Measurements from ENCODE around the gene SRGAP2B. TPM values are rescaled to one million over a fixed set of nuclear protein-coding genes. Genes with fewer than 3 reads are reported as not detected.
"Not testable (repeated sequence)": the region's sequence is repeated elsewhere in the genome, so short reads cannot be mapped to it uniquely, and the experiment has no call there.

The SRGAP2B gene
- polyA plus RNA-seq, 1 donor: 12.4 TPM

- no CpG with 5 or more reads among the region's 2 CpGs for WGBS (ENCODE audit: insufficient coverage, low lambda C conversion rate)
- H3K36me3 ChIP-seq (ENCODE audit: control insufficient read depth, insufficient read depth, low read length); H3K27me3 ChIP-seq (ENCODE audit: control insufficient read depth, insufficient read depth, low read length); H3K27ac ChIP-seq (ENCODE audit: low read length); H3K9me3 ChIP-seq (ENCODE audit: control insufficient read depth, low read depth, low read length); H3K4me3 ChIP-seq (ENCODE audit: low read length); DNase-seq; H3K4me1 ChIP-seq (ENCODE audit: control insufficient read depth, insufficient read depth, low read length): not testable (repeated sequence)
These were observed 59.1 kb downstream of the SRGAP2B start for GRCh38 chr1:145036019-145036418.

- not testable (repeated sequence) for H3K36me3 ChIP-seq (ENCODE audit: control insufficient read depth, insufficient read depth, low read length); H3K27me3 ChIP-seq (ENCODE audit: control insufficient read depth, insufficient read depth, low read length); H3K4me1 ChIP-seq (ENCODE audit: control insufficient read depth, insufficient read depth, low read length); H3K4me3 ChIP-seq (ENCODE audit: low read length); H3K27ac ChIP-seq (ENCODE audit: low read length); H3K9me3 ChIP-seq (ENCODE audit: control insufficient read depth, low read depth, low read length); DNase-seq
- WGBS (ENCODE audit: insufficient coverage, low lambda C conversion rate): no CpG with 5 or more reads among the region's 2 CpGs
These were observed 61.6 kb downstream of the SRGAP2B start for GRCh38 chr1:145033523-145033922.

- H3K4me3 ChIP-seq (ENCODE audit: low read length); H3K9me3 ChIP-seq (ENCODE audit: control insufficient read depth, low read depth, low read length); H3K4me1 ChIP-seq (ENCODE audit: control insufficient read depth, insufficient read depth, low read length); DNase-seq; H3K36me3 ChIP-seq (ENCODE audit: control insufficient read depth, insufficient read depth, low read length); H3K27me3 ChIP-seq (ENCODE audit: control insufficient read depth, insufficient read depth, low read length); H3K27ac ChIP-seq (ENCODE audit: low read length): not testable (repeated sequence)
- WGBS (ENCODE audit: insufficient coverage, low lambda C conversion rate): no CpG with 5 or more reads among the region's 4 CpGs
These were observed 67.9 kb downstream of the SRGAP2B start for GRCh38 chr1:145027251-145027650.

- DNase-seq: not testable (repeated sequence)
These were observed 69.8 kb downstream of the SRGAP2B start for GRCh38 chr1:145025286-145025685.

GRCh38 chr1:145022259-145022658 is 72.9 kb downstream of the SRGAP2B start:
- not testable (repeated sequence) for DNase-seq; H3K36me3 ChIP-seq (ENCODE audit: control insufficient read depth, insufficient read depth, low read length); H3K9me3 ChIP-seq (ENCODE audit: control insufficient read depth, low read depth, low read length); H3K4me3 ChIP-seq (ENCODE audit: low read length); H3K4me1 ChIP-seq (ENCODE audit: control insufficient read depth, insufficient read depth, low read length); H3K27me3 ChIP-seq (ENCODE audit: control insufficient read depth, insufficient read depth, low read length); H3K27ac ChIP-seq (ENCODE audit: low read length)
- WGBS (ENCODE audit: insufficient coverage, low lambda C conversion rate): no CpG with 5 or more reads among the region's 2 CpGs

More at GRCh38 chr1:145025286-145025685, 69.8 kb downstream of the SRGAP2B start:
- not testable (repeated sequence) for H3K36me3 ChIP-seq (ENCODE audit: control insufficient read depth, insufficient read depth, low read length); H3K9me3 ChIP-seq (ENCODE audit: control insufficient read depth, low read depth, low read length); H3K27ac ChIP-seq (ENCODE audit: low read length); H3K4me1 ChIP-seq (ENCODE audit: control insufficient read depth, insufficient read depth, low read length); H3K4me3 ChIP-seq (ENCODE audit: low read length); H3K27me3 ChIP-seq (ENCODE audit: control insufficient read depth, insufficient read depth, low read length)

- H3K4me1 ChIP-seq (ENCODE audit: control insufficient read depth, insufficient read depth, low read length); H3K27ac ChIP-seq (ENCODE audit: low read length); H3K36me3 ChIP-seq (ENCODE audit: control insufficient read depth, insufficient read depth, low read length); DNase-seq; H3K9me3 ChIP-seq (ENCODE audit: control insufficient read depth, low read depth, low read length); H3K4me3 ChIP-seq (ENCODE audit: low read length); H3K27me3 ChIP-seq (ENCODE audit: control insufficient read depth, insufficient read depth, low read length): not testable (repeated sequence)
- no CpG with 5 or more reads among the region's 4 CpGs for WGBS (ENCODE audit: insufficient coverage, low lambda C conversion rate)
These were observed 73.4 kb downstream of the SRGAP2B start for GRCh38 chr1:145021749-145022148.

- H3K27ac ChIP-seq (ENCODE audit: low read length); H3K9me3 ChIP-seq (ENCODE audit: control insufficient read depth, low read depth, low read length); H3K27me3 ChIP-seq (ENCODE audit: control insufficient read depth, insufficient read depth, low read length); H3K36me3 ChIP-seq (ENCODE audit: control insufficient read depth, insufficient read depth, low read length); H3K4me3 ChIP-seq (ENCODE audit: low read length); DNase-seq; H3K4me1 ChIP-seq (ENCODE audit: control insufficient read depth, insufficient read depth, low read length): not testable (repeated sequence)
- WGBS (ENCODE audit: insufficient coverage, low lambda C conversion rate): 100% methylated on average over 1 of the region's 2 CpGs
These were observed 75.4 kb downstream of the SRGAP2B start for GRCh38 chr1:145019709-145020108.

GRCh38 chr1:145017725-145018124 is 77.4 kb downstream of the SRGAP2B start:
- not testable (repeated sequence) for DNase-seq; H3K27ac ChIP-seq (ENCODE audit: low read length); H3K4me3 ChIP-seq (ENCODE audit: low read length); H3K36me3 ChIP-seq (ENCODE audit: control insufficient read depth, insufficient read depth, low read length); H3K27me3 ChIP-seq (ENCODE audit: control insufficient read depth, insufficient read depth, low read length); H3K9me3 ChIP-seq (ENCODE audit: control insufficient read depth, low read depth, low read length); H3K4me1 ChIP-seq (ENCODE audit: control insufficient read depth, insufficient read depth, low read length)
- WGBS (ENCODE audit: insufficient coverage, low lambda C conversion rate): no CpG with 5 or more reads among the region's 2 CpGs

GRCh38 chr1:145016492-145016862 is 78.7 kb downstream of the SRGAP2B start:
- not testable (repeated sequence) for H3K4me1 ChIP-seq (ENCODE audit: control insufficient read depth, insufficient read depth, low read length); H3K27me3 ChIP-seq (ENCODE audit: control insufficient read depth, insufficient read depth, low read length); H3K9me3 ChIP-seq (ENCODE audit: control insufficient read depth, low read depth, low read length); H3K4me3 ChIP-seq (ENCODE audit: low read length); H3K36me3 ChIP-seq (ENCODE audit: control insufficient read depth, insufficient read depth, low read length); H3K27ac ChIP-seq (ENCODE audit: low read length); DNase-seq

GRCh38 chr1:145015744-145016491 is 79.2 kb downstream of the SRGAP2B start:
- not testable (repeated sequence) for DNase-seq; H3K27me3 ChIP-seq (ENCODE audit: control insufficient read depth, insufficient read depth, low read length); H3K4me1 ChIP-seq (ENCODE audit: control insufficient read depth, insufficient read depth, low read length); H3K9me3 ChIP-seq (ENCODE audit: control insufficient read depth, low read depth, low read length); H3K27ac ChIP-seq (ENCODE audit: low read length); H3K36me3 ChIP-seq (ENCODE audit: control insufficient read depth, insufficient read depth, low read length); H3K4me3 ChIP-seq (ENCODE audit: low read length)
- WGBS (ENCODE audit: insufficient coverage, low lambda C conversion rate): no CpG with 5 or more reads among the region's 2 CpGs

- H3K4me1 ChIP-seq (ENCODE audit: control insufficient read depth, insufficient read depth, low read length); H3K27me3 ChIP-seq (ENCODE audit: control insufficient read depth, insufficient read depth, low read length); H3K9me3 ChIP-seq (ENCODE audit: control insufficient read depth, low read depth, low read length); DNase-seq; H3K27ac ChIP-seq (ENCODE audit: low read length); H3K4me3 ChIP-seq (ENCODE audit: low read length); H3K36me3 ChIP-seq (ENCODE audit: control insufficient read depth, insufficient read depth, low read length): not testable (repeated sequence)
- no CpG with 5 or more reads among the region's 4 CpGs for WGBS (ENCODE audit: insufficient coverage, low lambda C conversion rate)
These were observed 81.8 kb downstream of the SRGAP2B start for GRCh38 chr1:145013353-145013752.
